WERI-Rb-1 (cell line): ENCODE measurements around the gene PTGDR.

Experiments
- DNase-seq: peaks from one replicate; pipeline ENCODE4 v3.0.0-alpha.2; 2020
- H3K27ac ChIP-seq: fragments of 250-450 bp; sonication (Bioruptor Pico); 2 replicates; pipeline ENCODE4 v1.5.1; 2020; ENCODE audit warnings: mild to moderate bottlenecking, moderate library complexity
- H3K27me3 ChIP-seq: fragments of 250-450 bp; sonication (Bioruptor Pico); 2 replicates; pipeline ENCODE4 v1.5.1; 2021; ENCODE audit warnings: mild to moderate bottlenecking, low read depth, moderate library complexity; ENCODE audit not compliant: insufficient read depth, severe bottlenecking
- H3K36me3 ChIP-seq: fragments of 250-450 bp; sonication (Bioruptor Pico); 2 replicates; pipeline ENCODE4 v1.5.1; 2020; ENCODE audit warnings: mild to moderate bottlenecking, moderate library complexity
- H3K4me3 ChIP-seq: 2 replicates; pipeline ENCODE4 v1.5.1; 2011; ENCODE audit warnings: low read depth, mild to moderate bottlenecking, control low read depth, low read length
- H3K9me3 ChIP-seq: fragments of 250-450 bp; sonication (Bioruptor Pico); 2 replicates; pipeline ENCODE4 v1.5.1; 2021; ENCODE audit warnings: mild to moderate bottlenecking, moderate library complexity; ENCODE audit not compliant: severe bottlenecking
- CTCF ChIP-seq: IDR thresholded peaks from 2 replicates; pipeline ENCODE4 v1.5.1; 2011; ENCODE audit warnings: low read depth, mild to moderate bottlenecking, control low read depth, inconsistent platforms, low read length

PTGDR gene

DNA sequence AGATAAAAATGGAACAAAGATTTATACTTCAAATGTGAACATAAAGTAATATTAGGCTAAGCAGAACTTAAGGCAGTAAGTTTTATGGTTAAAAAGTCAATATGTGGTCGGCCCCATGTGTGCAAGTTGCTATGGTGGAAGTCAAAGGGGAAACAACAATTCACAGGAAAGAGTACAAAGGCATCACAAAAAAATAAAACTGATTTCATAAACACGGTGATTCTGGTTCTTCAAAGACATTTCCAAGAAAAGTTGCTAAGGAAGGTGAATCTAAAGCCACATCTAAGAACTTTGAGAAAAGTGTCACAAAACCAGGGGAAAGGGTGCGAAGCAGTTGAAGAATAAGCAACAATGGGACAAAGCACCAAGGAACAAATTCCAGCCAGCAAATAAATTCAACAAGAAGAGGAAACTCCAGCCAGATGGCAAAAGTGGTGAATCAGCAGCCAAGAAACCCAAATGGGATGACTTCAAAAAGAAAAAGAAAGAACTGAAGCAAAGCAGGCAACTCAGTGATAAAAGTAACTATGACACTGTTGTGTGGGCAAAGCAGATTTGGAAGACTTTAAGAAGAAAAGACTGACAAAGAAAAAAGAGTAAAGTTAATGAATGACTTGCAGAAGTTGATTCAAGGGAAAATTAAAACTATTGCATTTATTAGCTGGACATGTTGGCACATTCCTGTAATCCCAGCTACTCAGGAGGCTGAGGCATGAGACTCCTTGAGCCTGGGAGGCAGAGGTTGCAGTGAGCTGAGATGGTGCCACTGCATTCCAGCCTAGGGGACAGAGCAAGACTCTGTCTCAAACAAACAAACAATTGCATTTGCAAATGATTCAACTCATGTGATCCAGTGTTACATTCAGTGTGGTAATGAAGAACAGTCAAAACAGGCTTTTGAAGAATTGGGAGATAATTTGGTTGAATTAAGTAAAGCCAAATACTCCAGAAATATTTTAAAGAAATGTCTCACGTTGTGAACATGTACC is 19.5 kb downstream of the PTGDR start:
- no peaks in the 10 kb centered on the region for H3K27me3 ChIP-seq
- no peaks in the 10 kb centered on the region for H3K9me3 ChIP-seq
- no peak overlapping the region for H3K27ac ChIP-seq
- DNase-seq = no peak
- no peaks in the 10 kb centered on the region for H3K36me3 ChIP-seq
- no peak overlapping the region for H3K4me3 ChIP-seq
- TF ChIP-seq CTCF = no peak

GRCh38 chr14:52296378-52296777 is 28.9 kb downstream of the PTGDR start:
- Histone ChIP-seq H3K36me3 (no peaks in the 10 kb centered on the region), H3K9me3 (no peaks in the 10 kb centered on the region), H3K27ac (no peak overlapping the region), H3K27me3 (no peaks in the 10 kb centered on the region), H3K4me3 (no peak overlapping the region)
- no peak for TF ChIP-seq CTCF
- DNase-seq = no peak

GRCh38 chr14:52298795-52299194 is 31.3 kb downstream of the PTGDR start:
- Histone ChIP-seq H3K9me3 (no peaks in the 10 kb centered on the region), H3K27me3 (no peaks in the 10 kb centered on the region), H3K4me3 (no peak overlapping the region), H3K36me3 (no peaks in the 10 kb centered on the region), H3K27ac (no peak overlapping the region)
- no peak for DNase-seq
- no peak for TF ChIP-seq CTCF

- Histone ChIP-seq H3K27ac (no peak overlapping the region), H3K9me3 (no peaks in the 10 kb centered on the region), H3K4me3 (no peak overlapping the region), H3K36me3 (no peaks in the 10 kb centered on the region), H3K27me3 (no peaks in the 10 kb centered on the region)
- TF ChIP-seq CTCF = no peak
- DNase-seq = no peak
Measured at GRCh38 chr14:52299692-52300278, 32.3 kb downstream of the PTGDR start.

GRCh38 chr14:52303236-52303635 is 35.7 kb downstream of the PTGDR start:
- no peak overlapping the region for H3K4me3 ChIP-seq
- no peaks in the 10 kb centered on the region for H3K9me3 ChIP-seq
- H3K27me3 ChIP-seq = no peaks in the 10 kb centered on the region
- no peaks in the 10 kb centered on the region for H3K36me3 ChIP-seq
- DNase-seq = no peak
- H3K27ac ChIP-seq = no peak overlapping the region
- no peak for TF ChIP-seq CTCF
